ENCODE measurements around the gene LARGE1.

The LARGE1 gene

DNA sequence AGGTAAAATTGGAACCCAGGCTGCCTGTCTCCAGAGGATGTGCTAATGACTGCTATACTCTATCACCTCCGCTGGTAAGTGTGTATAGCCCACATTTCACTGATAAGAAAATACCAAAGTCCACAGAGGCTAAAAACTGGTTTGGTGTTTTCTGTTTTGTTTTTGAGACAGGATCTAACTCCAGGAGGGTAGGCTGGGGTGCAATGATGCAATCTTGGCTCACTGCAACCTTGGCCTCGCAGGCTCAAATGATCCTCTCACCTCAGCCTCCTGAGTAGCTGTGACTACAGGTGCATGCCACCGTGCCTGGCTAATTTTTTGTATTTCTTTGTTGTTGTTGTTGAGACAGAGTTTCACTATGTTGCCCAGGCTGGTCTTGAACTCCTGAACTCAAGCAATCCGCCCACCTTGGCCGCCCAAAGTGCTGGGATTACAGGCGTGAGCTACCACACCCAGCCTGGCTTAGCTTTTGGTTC, 409.8 kb downstream of the LARGE1 start:
- TF ChIP-seq EZH2 (IDR thresholded peaks at IDR 0.05; ENCODE audit: borderline replicate concordance, low read length) = no peak
- TF ChIP-seq, protein P1, sequence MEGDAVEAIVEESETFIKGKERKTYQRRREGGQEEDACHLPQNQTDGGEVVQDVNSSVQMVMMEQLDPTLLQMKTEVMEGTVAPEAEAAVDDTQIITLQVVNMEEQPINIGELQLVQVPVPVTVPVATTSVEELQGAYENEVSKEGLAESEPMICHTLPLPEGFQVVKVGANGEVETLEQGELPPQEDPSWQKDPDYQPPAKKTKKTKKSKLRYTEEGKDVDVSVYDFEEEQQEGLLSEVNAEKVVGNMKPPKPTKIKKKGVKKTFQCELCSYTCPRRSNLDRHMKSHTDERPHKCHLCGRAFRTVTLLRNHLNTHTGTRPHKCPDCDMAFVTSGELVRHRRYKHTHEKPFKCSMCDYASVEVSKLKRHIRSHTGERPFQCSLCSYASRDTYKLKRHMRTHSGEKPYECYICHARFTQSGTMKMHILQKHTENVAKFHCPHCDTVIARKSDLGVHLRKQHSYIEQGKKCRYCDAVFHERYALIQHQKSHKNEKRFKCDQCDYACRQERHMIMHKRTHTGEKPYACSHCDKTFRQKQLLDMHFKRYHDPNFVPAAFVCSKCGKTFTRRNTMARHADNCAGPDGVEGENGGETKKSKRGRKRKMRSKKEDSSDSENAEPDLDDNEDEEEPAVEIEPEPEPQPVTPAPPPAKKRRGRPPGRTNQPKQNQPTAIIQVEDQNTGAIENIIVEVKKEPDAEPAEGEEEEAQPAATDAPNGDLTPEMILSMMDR (IDR thresholded peaks at IDR 0.05; ENCODE audit: low read length) = no peak
- Histone ChIP-seq H2AFZ (ENCODE audit: low read length) (no peak overlapping the region), H3K27ac (ENCODE audit: low read depth, low read length, poor library complexity, severe bottlenecking) (no peak overlapping the region), H3K4me1 (ENCODE audit: insufficient read depth, low read length, severe bottlenecking) (no peaks in the 10 kb centered on the region), H4K20me1 (ENCODE audit: insufficient read depth, low read length) (no peaks in the 10 kb centered on the region), H3K9me2 (ENCODE audit: low read depth, low read length) (no peaks in the 10 kb centered on the region), H3K9ac (ENCODE audit: low read length) (no peak overlapping the region), H3K79me2 (ENCODE audit: insufficient read depth, low read length) (no peaks in the 10 kb centered on the region), H3F3A (ENCODE audit: insufficient read depth, low read length) (no peaks in the 10 kb centered on the region), H3K9me3 (ENCODE audit: low read length) (no peaks in the 10 kb centered on the region), H3K4me3 (ENCODE audit: low read depth, low read length, poor library complexity, severe bottlenecking) (no peak overlapping the region), H3K36me3 (ENCODE audit: insufficient read depth, low read length) (no peaks in the 10 kb centered on the region), H3K27me3 (ENCODE audit: insufficient read depth, low read length) (no peaks in the 10 kb centered on the region), H3K4me2 (ENCODE audit: low read length) (no peak overlapping the region)

GRCh38 chr22:33504941-33505625, 415.2 kb downstream of the LARGE1 start:
- Histone ChIP-seq H3K36me3 (ENCODE audit: insufficient read depth, low read length) (no peaks in the 10 kb centered on the region), H2AFZ (ENCODE audit: low read length) (no peak overlapping the region), H3K27me3 (ENCODE audit: insufficient read depth, low read length) (no peaks in the 10 kb centered on the region), H4K20me1 (ENCODE audit: insufficient read depth, low read length) (no peaks in the 10 kb centered on the region), H3K9ac (ENCODE audit: low read length) (no peak overlapping the region), H3K4me2 (ENCODE audit: low read length) (no peak overlapping the region), H3F3A (ENCODE audit: insufficient read depth, low read length) (no peaks in the 10 kb centered on the region), H3K9me3 (ENCODE audit: low read length) (no peaks in the 10 kb centered on the region), H3K9me2 (ENCODE audit: low read depth, low read length) (no peaks in the 10 kb centered on the region), H3K79me2 (ENCODE audit: insufficient read depth, low read length) (no peaks in the 10 kb centered on the region), H3K4me1 (ENCODE audit: insufficient read depth, low read length, severe bottlenecking) (peaks cover 10% of the 10 kb centered on the region), H3K4me3 (ENCODE audit: low read depth, low read length, poor library complexity, severe bottlenecking) (no peak overlapping the region), H3K27ac (ENCODE audit: low read depth, low read length, poor library complexity, severe bottlenecking) (no peak overlapping the region)
- TF ChIP-seq, protein P1 (IDR thresholded peaks at IDR 0.05; ENCODE audit: low read length) = no peak
- no peak for TF ChIP-seq EZH2 (IDR thresholded peaks at IDR 0.05; ENCODE audit: borderline replicate concordance, low read length)

GRCh38 chr22:33496112-33496511, 424.2 kb downstream of the LARGE1 start:
- no peaks in the 10 kb centered on the region for H3K79me2 ChIP-seq (ENCODE audit: insufficient read depth, low read length)
- H3K27ac ChIP-seq (ENCODE audit: low read depth, low read length, poor library complexity, severe bottlenecking) = no peak overlapping the region
- TF ChIP-seq, protein P1 (IDR thresholded peaks at IDR 0.05; ENCODE audit: low read length) = no peak
- TF ChIP-seq EZH2 (IDR thresholded peaks at IDR 0.05; ENCODE audit: borderline replicate concordance, low read length) = no peak
- no peaks in the 10 kb centered on the region for H3K9me3 ChIP-seq (ENCODE audit: low read length)
- H3K4me1 ChIP-seq (ENCODE audit: insufficient read depth, low read length, severe bottlenecking) = peaks cover 11% of the 10 kb centered on the region
- no peaks in the 10 kb centered on the region for H3K27me3 ChIP-seq (ENCODE audit: insufficient read depth, low read length)
- no peak overlapping the region for H3K9ac ChIP-seq (ENCODE audit: low read length)
- H3K9me2 ChIP-seq (ENCODE audit: low read depth, low read length) = no peaks in the 10 kb centered on the region
- no peaks in the 10 kb centered on the region for H3F3A ChIP-seq (ENCODE audit: insufficient read depth, low read length)
- no peaks in the 10 kb centered on the region for H3K36me3 ChIP-seq (ENCODE audit: insufficient read depth, low read length)
- H2AFZ ChIP-seq (ENCODE audit: low read length) = no peak overlapping the region
- no peak overlapping the region for H3K4me3 ChIP-seq (ENCODE audit: low read depth, low read length, poor library complexity, severe bottlenecking)
- H4K20me1 ChIP-seq (ENCODE audit: insufficient read depth, low read length) = no peaks in the 10 kb centered on the region
- H3K4me2 ChIP-seq (ENCODE audit: low read length) = no peak overlapping the region
